GM13977 (cell line): Measurements from ENCODE around the gene SHISAL1.

Experiments used
- DNase-seq: peaks from one replicate; pipeline ENCODE4 v3.0.0; 2012; ENCODE audit warnings: low spot score
- CTCF ChIP-seq: IDR thresholded peaks from 2 replicates; pipeline ENCODE4 v1.5.1; 2012; ENCODE audit warnings: mild to moderate bottlenecking, control low read depth; ENCODE audit not compliant: insufficient read depth; ENCODE audit errors: extremely low read depth, missing control alignments
- in situ Hi-C: fragments of 300-500 bp; cut with MboI; formaldehyde crosslinking; loops from one replicate; pipeline ENCODE4 v1.12.0; 2022; ENCODE audit warnings: low sequenced_read_pairs, low pct_unique_long_range_greater_than_20kb, mixed read lengths, inconsistent platforms; ENCODE audit not compliant: unreplicated experiment

SHISAL1 gene

GRCh38 chr22:44269757-44270555, 42.8 kb downstream of the SHISAL1 start:
- no peak for TF ChIP-seq CTCF
- no peak for DNase-seq
- in situ Hi-C loops: no loop called here

GRCh38 chr22:44269117-44269498, 43.6 kb downstream of the SHISAL1 start:
- in situ Hi-C loops: no loop called here
- no peak for DNase-seq
- no peak for TF ChIP-seq CTCF

GRCh38 chr22:44268431-44269116, 44.2 kb downstream of the SHISAL1 start:
- no peak for TF ChIP-seq CTCF
- in situ Hi-C loops: no loop called here

GRCh38 chr22:44267856-44268255, 44.9 kb downstream of the SHISAL1 start:
- in situ Hi-C loops: no loop called here
- TF ChIP-seq CTCF: no peak
- no peak for DNase-seq

More at GRCh38 chr22:44268431-44269116, 44.2 kb downstream of the SHISAL1 start:
- no peak for DNase-seq

- no peak for TF ChIP-seq CTCF
- DNase-seq: no peak
- in situ Hi-C loops: no loop called here
Measured at GRCh38 chr22:44266796-44267760, 45.7 kb downstream of the SHISAL1 start.

- no peak for TF ChIP-seq CTCF
- in situ Hi-C loops: no loop called here
- DNase-seq: no peak
Measured at GRCh38 chr22:44263547-44263946, 49.2 kb downstream of the SHISAL1 start.
